Tibial artery (tissue), 4 donors: ENCODE measurements around the gene KISS1R.
A peak's percentile ranks its signal among the peaks of the same experiment; 100 is the strongest.

Source experiments
- DNase-seq, 2 donors: peaks; one replicate each; pipeline ENCODE4 v3.0.0-alpha.2; 2019
- H3K27ac ChIP-seq, 2 donors: fragments of 200-600 bp; sonication (generic) in 1 of 2; 1 replicate in 1 of 2; 2 replicates in 1 of 2; pipeline ENCODE4 v1.5.1; 2018 to 2019; ENCODE audit warnings: mild to moderate bottlenecking in 1 of 2
- H3K27me3 ChIP-seq, 2 donors: fragments of 200-600 bp; sonication (generic) in 1 of 2; one replicate each; pipeline versions ENCODE4 v1.5.1 to v1.6.0; 2016 to 2019
- H3K36me3 ChIP-seq, 3 donors: fragments of 200-600 bp; sonication (generic) in 2 of 3; one replicate each; pipeline ENCODE4 v1.5.1; 2016 to 2019; ENCODE audit warnings: mild to moderate bottlenecking in 2 of 3
- H3K4me1 ChIP-seq, 4 donors: fragments of 200-600 bp; sonication (generic) in 2 of 4; 1 replicate in 3 of 4; 2 replicates in 1 of 4; pipeline ENCODE4 v1.5.1; 2016 to 2019
- H3K4me3 ChIP-seq, 2 donors: fragments of 200-600 bp; sonication (generic) in 1 of 2; 1 replicate in 1 of 2; 2 replicates in 1 of 2; pipeline ENCODE4 v1.5.1; 2018 to 2019; ENCODE audit warnings: mild to moderate bottlenecking in 2 of 2
- H3K9me3 ChIP-seq, 3 donors: fragments of 200-600 bp; sonication (generic) in 1 of 3; one replicate each; pipeline ENCODE4 v1.5.1; 2016 to 2019
- CTCF ChIP-seq, 2 experiments: fragments of 200-600 bp in 1 of 2; fragments of 450-650 bp in 1 of 2; IDR thresholded peaks; one replicate each; pipeline ENCODE4 v1.5.1; 2017 to 2019; ENCODE audit warnings: antibody characterized with exemption in 2 of 2, mild to moderate bottlenecking in 1 of 2, moderate library complexity in 1 of 2
- intact Hi-C: fragments of 100-400 bp; cut with DNase I; formaldehyde crosslinking; loops from one replicate; pipeline ENCODE4 v1.15.0; 2023; ENCODE audit warnings: low total_unique reads

KISS1R gene

GRCh38 chr19:947707-948539 is 30.8 kb downstream of the KISS1R start:
- intact Hi-C loops = no loop called here
- Histone ChIP-seq H3K27me3 (peaks cover 0 to 5% of the 10 kb centered on the region in 2 donors), H3K36me3 (no peaks in the 10 kb centered on the region), H3K4me3 (no peak overlapping the region), H3K9me3 (no peaks in the 10 kb centered on the region), H3K27ac (no peak overlapping the region), H3K4me1 (no peaks in the 10 kb centered on the region)
- TF ChIP-seq CTCF (IDR thresholded peaks at IDR 0.05) = no peak
- peak; percentile 71 to 85 for DNase-seq

GRCh38 chr19:948842-949496 is 31.8 kb downstream of the KISS1R start:
- no peaks in the 10 kb centered on the region for H3K9me3 ChIP-seq
- no peak for DNase-seq
- no peaks in the 10 kb centered on the region for H3K4me1 ChIP-seq
- H3K4me3 ChIP-seq = no peak overlapping the region
- H3K27me3 ChIP-seq = peaks cover 0 to 15% of the 10 kb centered on the region in 2 donors
- no peak for TF ChIP-seq CTCF (IDR thresholded peaks at IDR 0.05)
- intact Hi-C loops = no loop called here
- no peaks in the 10 kb centered on the region for H3K36me3 ChIP-seq
- no peak overlapping the region for H3K27ac ChIP-seq

GRCh38 chr19:950352-951066 is 33.4 kb downstream of the KISS1R start:
- no peak for TF ChIP-seq CTCF (IDR thresholded peaks at IDR 0.05)
- DNase-seq = no peak
- Histone ChIP-seq H3K4me1 (no peaks in the 10 kb centered on the region), H3K36me3 (no peaks in the 10 kb centered on the region), H3K9me3 (no peaks in the 10 kb centered on the region), H3K27ac (no peak overlapping the region), H3K4me3 (no peak overlapping the region), H3K27me3 (peaks cover 0 to 31% of the 10 kb centered on the region in 2 donors)
- intact Hi-C loops = no loop called here

GRCh38 chr19:952049-952679 is 35.0 kb downstream of the KISS1R start:
- no peak for DNase-seq
- Histone ChIP-seq H3K4me3 (no peak overlapping the region), H3K36me3 (no peaks in the 10 kb centered on the region), H3K27ac (no peak overlapping the region), H3K27me3 (peaks cover 0 to 40% of the 10 kb centered on the region in 2 donors), H3K9me3 (no peaks in the 10 kb centered on the region), H3K4me1 (no peaks in the 10 kb centered on the region)
- TF ChIP-seq CTCF (IDR thresholded peaks at IDR 0.05) = no peak
- intact Hi-C loops = no loop called here

- no peak overlapping the region for H3K27ac ChIP-seq
- no peak overlapping the region for H3K4me3 ChIP-seq
- DNase-seq = no peak
Observed at GRCh38 chr19:952680-953444, 35.7 kb downstream of the KISS1R start.

More at GRCh38 chr19:952680-953444, 35.7 kb downstream of the KISS1R start:
- Histone ChIP-seq H3K36me3 (no peaks in the 10 kb centered on the region), H3K27me3 (peaks cover 0 to 40% of the 10 kb centered on the region in 2 donors), H3K9me3 (no peaks in the 10 kb centered on the region), H3K4me1 (no peaks in the 10 kb centered on the region)
- no peak for TF ChIP-seq CTCF (IDR thresholded peaks at IDR 0.05)
- intact Hi-C loops = no loop called here
